Mesenchymal stem cell (in vitro differentiated cells and primary cell): Measurements from ENCODE around the gene NMNAT3.

Source experiments
- DNase-seq: peaks from one replicate; pipeline ENCODE4 v3.0.0-alpha.2; 2013
- H2AFZ ChIP-seq: one replicate; pipeline ENCODE4 v1.6.1; 2013; ENCODE audit warnings: low read depth, mild to moderate bottlenecking, control low read depth, inconsistent platforms, low read length, moderate library complexity
- H2AK5ac ChIP-seq: 2 replicates; pipeline ENCODE4 v1.6.1; 2013; ENCODE audit warnings: low read length, moderate library complexity, mild to moderate bottlenecking, inconsistent platforms; ENCODE audit not compliant: severe bottlenecking
- H2BK120ac ChIP-seq: one replicate; pipeline ENCODE4 v1.6.1; 2013; ENCODE audit warnings: low read depth, mild to moderate bottlenecking, inconsistent platforms, low read length, moderate library complexity
- H2BK12ac ChIP-seq, 2 experiments: one replicate each; pipeline ENCODE4 v1.6.1; 2013; ENCODE audit warnings: inconsistent platforms in 2 of 2, low read length in 2 of 2, mild to moderate bottlenecking in 2 of 2, moderate library complexity in 2 of 2, control low read depth in 1 of 2
- H2BK15ac ChIP-seq: one replicate; pipeline ENCODE4 v1.6.1; 2013; ENCODE audit warnings: mild to moderate bottlenecking, low read depth, inconsistent platforms; ENCODE audit not compliant: poor library complexity, severe bottlenecking
- H2BK5ac ChIP-seq: 2 replicates; pipeline ENCODE4 v1.6.1; 2013; ENCODE audit warnings: low read depth, mild to moderate bottlenecking, low read length, control low read depth, inconsistent platforms; ENCODE audit not compliant: poor library complexity, severe bottlenecking
- H3K14ac ChIP-seq, 2 experiments: one replicate each; pipeline ENCODE4 v1.6.1; 2013; ENCODE audit warnings: inconsistent platforms in 2 of 2, low read length in 2 of 2, control low read depth in 1 of 2, mild to moderate bottlenecking in 1 of 2, moderate library complexity in 1 of 2
- H3K18ac ChIP-seq, 2 experiments: one replicate each; pipeline ENCODE4 v1.6.1; 2013; ENCODE audit warnings: inconsistent platforms in 2 of 2, low read length in 2 of 2, control low read depth in 1 of 2, low read depth in 1 of 2, mild to moderate bottlenecking in 1 of 2
- H3K23ac ChIP-seq, 2 experiments: one replicate each; pipeline ENCODE4 v1.6.1; 2013; ENCODE audit warnings: inconsistent platforms in 2 of 2, low read length in 2 of 2, mild to moderate bottlenecking in 2 of 2, moderate library complexity in 2 of 2, control low read depth in 1 of 2
- H3K27ac ChIP-seq: 2 replicates; pipeline ENCODE4 v1.5.1; 2013; ENCODE audit warnings: mild to moderate bottlenecking, moderate library complexity, low read length, control low read depth, inconsistent platforms; ENCODE audit not compliant: poor library complexity, severe bottlenecking
- H3K27me3 ChIP-seq, 2 experiments: 2 replicates each; pipeline versions ENCODE4 v1.6.1 to v1.7.0; 2013; ENCODE audit warnings: low read length in 2 of 2, mild to moderate bottlenecking in 2 of 2, moderate library complexity in 2 of 2, control low read depth in 1 of 2, inconsistent platforms in 1 of 2; ENCODE audit not compliant: control insufficient read depth in 1 of 2, insufficient read depth in 1 of 2
- H3K36me3 ChIP-seq, 2 experiments: 2 replicates each; pipeline versions ENCODE4 v1.6.1 to v1.7.0; 2013; ENCODE audit warnings: low read length in 2 of 2, control low read depth in 1 of 2, inconsistent platforms in 1 of 2, low read depth in 1 of 2, mild to moderate bottlenecking in 1 of 2; ENCODE audit not compliant: insufficient read depth in 2 of 2, control insufficient read depth in 1 of 2
- H3K4ac ChIP-seq, 2 experiments: one replicate each; pipeline ENCODE4 v1.6.1; 2013; ENCODE audit warnings: inconsistent platforms in 2 of 2, low read length in 2 of 2, mild to moderate bottlenecking in 2 of 2, moderate library complexity in 2 of 2, control low read depth in 1 of 2, low read depth in 1 of 2
- H3K4me1 ChIP-seq: 2 replicates; pipeline ENCODE4 v1.6.1; 2013; ENCODE audit warnings: low read depth, low read length, control low read depth; ENCODE audit not compliant: control insufficient read depth, insufficient read depth
- H3K4me2 ChIP-seq: 2 replicates; pipeline ENCODE4 v1.6.1; 2013; ENCODE audit warnings: low read length, mild to moderate bottlenecking, inconsistent platforms; ENCODE audit not compliant: poor library complexity, severe bottlenecking
- H3K4me3 ChIP-seq, 2 experiments: 2 replicates each; pipeline versions ENCODE4 v1.5.1 to v1.7.0; 2013; ENCODE audit warnings: low read length in 2 of 2, mild to moderate bottlenecking in 2 of 2, control low read depth in 1 of 2, low read depth in 1 of 2; ENCODE audit not compliant: insufficient read depth in 1 of 2
- H3K79me1 ChIP-seq: replicated peaks from 2 replicates; pipeline ENCODE4 v1.6.1; 2013; ENCODE audit warnings: mild to moderate bottlenecking, control low read depth, low read length, inconsistent platforms; ENCODE audit not compliant: poor library complexity, severe bottlenecking
- H3K9ac ChIP-seq: 2 replicates; pipeline ENCODE4 v1.7.0; 2013; ENCODE audit warnings: mild to moderate bottlenecking, low read length, moderate library complexity
- H3K9me3 ChIP-seq: 2 replicates; pipeline ENCODE4 v1.7.0; 2013; ENCODE audit warnings: mild to moderate bottlenecking, low read length; ENCODE audit not compliant: control insufficient read depth
- H4K8ac ChIP-seq: one replicate; pipeline ENCODE4 v1.6.1; 2013; ENCODE audit warnings: inconsistent platforms, mild to moderate bottlenecking, low read length, moderate library complexity
- H4K91ac ChIP-seq: one replicate; pipeline ENCODE4 v1.6.1; 2013; ENCODE audit warnings: mild to moderate bottlenecking, low read length, inconsistent platforms
- WGBS: methylation state at CpG from one replicate; pipeline ENCODE4 v1.1.7; 2013; ENCODE audit warnings: mixed read lengths; 5-methylcytosine and 5-hydroxymethylcytosine counted together

NMNAT3 gene

DNA sequence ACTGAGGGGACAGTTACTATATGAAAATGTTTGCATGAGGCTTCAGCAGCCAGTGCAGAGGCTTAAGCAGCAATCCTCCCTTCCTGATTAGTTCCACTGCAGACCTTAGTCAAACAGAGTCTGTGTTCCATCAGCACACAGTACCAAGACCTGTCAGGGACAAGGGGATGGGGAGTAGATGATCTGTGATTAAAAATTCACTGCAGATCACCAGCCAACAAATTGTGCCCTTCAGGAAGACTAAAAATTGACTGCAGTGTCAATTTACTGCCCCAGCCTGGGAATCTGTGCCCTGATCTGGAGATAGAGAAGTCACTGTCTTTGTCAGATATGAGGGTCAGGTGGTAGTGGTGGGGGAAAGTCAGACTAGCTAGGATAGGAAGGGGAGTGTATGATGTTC is 13.8 kb upstream of the NMNAT3 start:
- Histone ChIP-seq H3K4ac (no peak overlapping the region), H3K9me3 (no peaks in the 10 kb centered on the region), H3K36me3 (no peaks in the 10 kb centered on the region), H3K27me3 (peaks cover 15 to 30% of the 10 kb centered on the region in 2 experiments), H3K4me1 (peaks cover 7% of the 10 kb centered on the region), H2BK120ac (no peak overlapping the region), H2BK12ac (no peak overlapping the region), H4K8ac (no peak overlapping the region), H3K4me2 (no peak overlapping the region), H3K27ac (no peak overlapping the region), H2BK15ac (no peak overlapping the region), H3K4me3 (no peak overlapping the region), H4K91ac (no peak overlapping the region), H3K79me1 (no peaks in the 10 kb centered on the region), H2AK5ac (no peak overlapping the region), H2AFZ (no peak overlapping the region), H3K18ac (no peak overlapping the region), H3K14ac (no peak overlapping the region), H3K23ac (no peak overlapping the region), H2BK5ac (no peak overlapping the region), H3K9ac (no peak overlapping the region)
- no peak for DNase-seq

DNA sequence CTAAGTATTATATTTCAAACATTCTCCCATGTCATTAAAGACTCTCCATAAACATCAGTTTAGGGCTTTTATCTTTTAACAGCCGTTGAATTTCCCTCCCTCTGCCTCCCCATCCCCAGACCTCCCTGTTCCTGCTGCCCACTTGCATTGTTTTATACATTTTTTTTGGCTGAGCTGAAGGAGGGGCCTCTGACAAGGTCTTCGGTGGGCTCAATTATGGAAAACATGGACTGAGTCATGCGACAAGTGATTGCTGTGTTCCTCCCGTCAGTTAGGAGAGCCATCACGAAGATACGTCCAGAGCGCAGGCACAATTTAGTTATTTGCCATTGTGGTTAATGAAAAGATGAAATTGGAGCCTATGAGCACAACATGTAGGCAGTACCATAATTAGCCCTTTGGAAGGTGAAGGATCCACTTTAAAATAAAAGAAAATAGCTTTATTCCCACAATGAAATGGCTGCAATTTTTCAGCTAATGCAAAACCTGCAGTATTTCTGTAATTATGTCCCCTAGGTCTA is 12.0 kb upstream of the NMNAT3 start:
- no peak overlapping the region for H2AFZ ChIP-seq
- peaks cover 22 to 49% of the 10 kb centered on the region in 2 experiments for H3K27me3 ChIP-seq
- no peak overlapping the region for H3K4me2 ChIP-seq
- H3K9me3 ChIP-seq, result peaks cover 6% of the 10 kb centered on the region
- no peak overlapping the region for H2BK5ac ChIP-seq
- no peak overlapping the region for H2AK5ac ChIP-seq
- DNase-seq, result no peak
- no peaks in the 10 kb centered on the region for H3K36me3 ChIP-seq
- 79% methylated on average over 7 of the region's 7 CpGs for WGBS
- H3K4ac ChIP-seq, result no peak overlapping the region
- H3K79me1 ChIP-seq, result no peaks in the 10 kb centered on the region
- H3K4me1 ChIP-seq, result peaks cover 2% of the 10 kb centered on the region
- no peak overlapping the region for H4K8ac ChIP-seq
- H4K91ac ChIP-seq, result no peak overlapping the region
- no peak overlapping the region for H3K4me3 ChIP-seq
- H3K18ac ChIP-seq, result no peak overlapping the region
- H3K14ac ChIP-seq, result no peak overlapping the region
- no peak overlapping the region for H3K27ac ChIP-seq
- no peak overlapping the region for H3K23ac ChIP-seq
- no peak overlapping the region for H2BK120ac ChIP-seq
- no peak overlapping the region for H2BK12ac ChIP-seq
- no peak overlapping the region for H3K9ac ChIP-seq
- no peak overlapping the region for H2BK15ac ChIP-seq

DNA sequence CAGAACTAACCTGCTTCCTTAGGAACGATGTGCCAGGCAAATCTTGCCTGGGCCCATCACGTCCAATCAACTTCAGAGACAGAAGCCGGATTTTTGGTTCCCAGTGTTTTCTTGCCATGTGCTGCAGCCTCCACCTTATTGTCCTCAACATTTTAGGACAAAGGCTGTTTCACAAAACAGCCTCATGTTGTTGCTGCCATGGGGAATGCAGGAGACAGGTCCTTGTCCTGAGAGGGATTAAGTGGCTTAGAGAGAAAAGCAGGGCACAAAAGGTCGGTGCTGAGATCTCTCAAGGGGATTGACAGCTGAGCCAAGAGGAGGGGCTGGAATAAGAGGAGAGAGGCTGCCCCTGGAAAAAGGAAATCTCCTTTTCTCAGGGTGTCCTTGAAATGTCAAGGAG is 11.3 kb upstream of the NMNAT3 start:
- Histone ChIP-seq H3K4me2 (no peak overlapping the region), H3K4me3 (no peak overlapping the region), H4K91ac (no peak overlapping the region), H3K9me3 (peaks cover 9% of the 10 kb centered on the region), H2BK15ac (no peak overlapping the region), H3K27ac (no peak overlapping the region), H3K36me3 (no peaks in the 10 kb centered on the region), H3K27me3 (peaks cover 22 to 49% of the 10 kb centered on the region in 2 experiments), H4K8ac (no peak overlapping the region), H3K18ac (no peak overlapping the region), H3K23ac (no peak overlapping the region), H3K4me1 (no peaks in the 10 kb centered on the region), H3K14ac (no peak overlapping the region), H2BK12ac (no peak overlapping the region), H2BK5ac (no peak overlapping the region), H3K4ac (no peak overlapping the region), H2AFZ (no peak overlapping the region), H2AK5ac (no peak overlapping the region), H2BK120ac (no peak overlapping the region), H3K9ac (no peak overlapping the region), H3K79me1 (no peaks in the 10 kb centered on the region)
- no peak for DNase-seq
- 47% methylated on average over 4 of the region's 4 CpGs for WGBS

DNA sequence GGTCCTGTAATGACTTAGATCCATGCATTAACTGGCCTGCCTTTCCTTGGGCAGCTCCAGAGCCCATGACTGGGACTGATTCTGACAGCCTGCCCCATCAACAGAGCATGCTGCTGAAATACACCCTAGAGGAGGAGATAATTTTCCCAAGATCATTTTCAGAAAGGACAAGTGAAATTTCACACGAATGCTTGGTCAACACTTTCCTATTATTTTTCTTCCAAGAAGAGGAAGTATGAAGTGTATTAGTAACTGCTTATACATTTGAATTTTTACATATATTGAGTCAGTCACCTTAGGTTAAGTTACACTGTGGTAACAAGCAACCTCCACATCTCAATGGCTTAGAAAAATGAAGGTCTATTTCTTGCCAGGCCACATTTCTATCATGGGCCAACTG is 9.7 kb upstream of the NMNAT3 start:
- Histone ChIP-seq H4K91ac (no peak overlapping the region), H3K9ac (no peak overlapping the region), H3K14ac (no peak overlapping the region), H3K4me3 (no peak overlapping the region), H3K4me2 (no peak overlapping the region), H3K27ac (no peak overlapping the region), H2AFZ (no peak overlapping the region), H2BK5ac (no peak overlapping the region), H3K79me1 (no peaks in the 10 kb centered on the region), H2AK5ac (no peak overlapping the region), H3K18ac (no peak overlapping the region), H3K9me3 (peaks cover 9% of the 10 kb centered on the region), H4K8ac (no peak overlapping the region), H3K36me3 (no peaks in the 10 kb centered on the region), H3K4ac (no peak overlapping the region), H3K27me3 (peaks cover 22 to 53% of the 10 kb centered on the region in 2 experiments), H3K23ac (no peak overlapping the region), H2BK120ac (no peak overlapping the region), H2BK12ac (no peak overlapping the region), H2BK15ac (no peak overlapping the region), H3K4me1 (no peaks in the 10 kb centered on the region)
- WGBS, result no CpG with 5 or more reads among the region's 1 CpG
- no peak for DNase-seq
